ENCODE results near the gene PANK4. TPM values are rescaled to one million over a fixed set of nuclear protein-coding genes. Genes with fewer than 3 reads are reported as not detected.

Gene PANK4
- 8.1 and 8.3 TPM in 2 replicates for polyA plus RNA-seq (2011; rRNA removed)
- polyA plus RNA-seq (2012; cell fraction: cytosol; rRNA removed), result 14.2 and 14.9 TPM in 2 replicates
- polyA plus RNA-seq (2012; cell fraction: nucleus; rRNA removed), result 61.3 and 73.3 TPM in 2 replicates
- polyA plus RNA-seq (2017; fragmentation: RNase III; extraction: RNeasy Plus Mini Kit Qiagen cat#74134 plus additional on column Dnase treatment), result 13.4 to 16.1 TPM (median 13.8 TPM) in 3 replicates
- 13.1 and 27.0 TPM in 2 replicates for polyA minus RNA-seq (2011; rRNA and poly(A)+ RNA removed)

DNA sequence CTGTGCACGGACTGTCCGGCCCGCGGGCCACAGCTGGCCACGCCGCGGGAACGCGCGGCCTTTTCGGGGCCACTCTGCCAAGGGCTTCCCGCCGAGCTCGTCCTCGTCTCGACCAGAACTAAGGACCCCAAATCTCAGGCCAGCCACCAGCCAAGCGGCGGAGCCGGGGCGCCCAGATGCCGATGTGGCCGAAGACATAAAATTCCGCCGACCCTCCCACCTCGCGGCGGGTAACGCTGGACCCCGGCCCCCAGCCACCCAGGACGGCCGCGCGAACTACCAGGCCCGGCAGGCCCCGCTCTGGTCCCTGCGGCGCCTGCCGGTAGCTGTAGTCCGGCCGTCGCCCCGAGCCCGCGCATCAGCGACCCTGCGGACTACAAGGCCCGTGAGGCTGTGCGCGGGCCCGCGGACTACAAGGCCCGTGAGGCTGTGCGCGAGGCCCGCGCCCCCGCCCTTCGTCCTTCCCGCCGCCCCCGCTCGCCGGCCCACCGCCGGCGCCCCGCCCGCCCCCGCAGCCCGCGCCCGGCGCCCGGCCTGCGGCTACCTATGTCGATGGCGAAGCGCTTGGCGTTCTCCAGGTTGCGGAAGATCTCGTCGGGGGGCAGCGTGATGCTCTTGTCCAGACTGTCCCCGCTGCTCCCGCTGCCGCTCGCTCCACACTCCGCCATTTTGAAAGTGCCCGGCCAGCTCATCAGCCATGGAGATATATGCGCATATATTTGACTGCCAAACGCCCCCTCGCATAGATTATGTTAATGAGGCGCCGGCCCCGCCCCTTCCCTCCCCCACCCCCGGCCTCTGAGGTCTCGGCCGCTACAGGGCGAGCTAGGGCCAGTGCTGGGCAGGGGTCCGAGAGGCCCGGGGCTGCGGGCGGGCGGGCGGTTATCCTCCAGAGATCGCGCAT, at the start of gene PANK4:
PANK4 (minus strand) TSS at position 677 of the 904 bp plus-strand sequence; CDS start at position 668, 9 bp downstream.
- peak within 1 kb of the TSS; percentile 94 to 99 for H3K27ac ChIP-seq
- DNase-seq (ENCODE audit: low read depth in 1 of 2, low spot score in 1 of 2) (peak; percentile 80 to 93), ATAC-seq (peak; percentile 94 to 96), FAIRE-seq (no peak)
- H3K9me3 ChIP-seq, result no peaks in the 10 kb centered on the region
- 6% methylated on average over 9 of the region's 107 CpGs for WGBS (ENCODE audit: missing lambda C conversion rate)
- TF ChIP-seq, protein P1, sequence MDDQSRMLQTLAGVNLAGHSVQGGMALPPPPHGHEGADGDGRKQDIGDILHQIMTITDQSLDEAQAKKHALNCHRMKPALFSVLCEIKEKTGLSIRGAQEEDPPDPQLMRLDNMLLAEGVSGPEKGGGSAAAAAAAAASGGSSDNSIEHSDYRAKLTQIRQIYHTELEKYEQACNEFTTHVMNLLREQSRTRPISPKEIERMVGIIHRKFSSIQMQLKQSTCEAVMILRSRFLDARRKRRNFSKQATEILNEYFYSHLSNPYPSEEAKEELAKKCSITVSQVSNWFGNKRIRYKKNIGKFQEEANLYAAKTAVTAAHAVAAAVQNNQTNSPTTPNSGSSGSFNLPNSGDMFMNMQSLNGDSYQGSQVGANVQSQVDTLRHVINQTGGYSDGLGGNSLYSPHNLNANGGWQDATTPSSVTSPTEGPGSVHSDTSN (IDR thresholded peaks at IDR 0.05), result 0 out of 2 replicates have a peak, but pooled peaks have one; percentile 33
- TF ChIP-seq KDM5A (IDR thresholded peaks at IDR 0.05) (peak; percentile 34; the same call in 1 of the 2 replicates), NFE2L2 (conservative IDR thresholded peaks at IDR 0.05; ENCODE audit: low read length) (no peak), POLR2A (IDR thresholded peaks at IDR 0.05; ENCODE audit: low read length) (peak; percentile 55), CHD4 (IDR thresholded peaks at IDR 0.05; ENCODE audit: borderline replicate concordance) (no peak), JUN (IDR thresholded peaks at IDR 0.05) (peak in 1 of 2 experiments; percentile 70; a peak in 4 of 5 replicates)
- TF ChIP-seq, protein P2, sequence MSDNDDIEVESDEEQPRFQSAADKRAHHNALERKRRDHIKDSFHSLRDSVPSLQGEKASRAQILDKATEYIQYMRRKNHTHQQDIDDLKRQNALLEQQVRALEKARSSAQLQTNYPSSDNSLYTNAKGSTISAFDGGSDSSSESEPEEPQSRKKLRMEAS (IDR thresholded peaks at IDR 0.05), result 0 out of 2 replicates have a peak, but pooled peaks have one; percentile 21
- CTCF ChIA-PET, result interaction anchor here (0.6 to 2.7 kb wide), 6 partner anchors 9 to 111 kb away, joined by 3 to 6 read pairs (median 4); no protein-coding TSS in a partner anchor
- H3K4me2 ChIP-seq, result peak within 1 kb of the TSS; percentile 89
- peaks cover 34% of the 10 kb centered on the region for H3K4me1 ChIP-seq
- POLR2A ChIA-PET, result interaction anchor here (0.5 to 1.9 kb wide), 4 partner anchors 20 to 1329 kb away, joined by 3 to 13 read pairs (median 4); no protein-coding TSS in a partner anchor
- H3K4me3 ChIP-seq, result peak within 1 kb of the TSS; percentile 84

DNA sequence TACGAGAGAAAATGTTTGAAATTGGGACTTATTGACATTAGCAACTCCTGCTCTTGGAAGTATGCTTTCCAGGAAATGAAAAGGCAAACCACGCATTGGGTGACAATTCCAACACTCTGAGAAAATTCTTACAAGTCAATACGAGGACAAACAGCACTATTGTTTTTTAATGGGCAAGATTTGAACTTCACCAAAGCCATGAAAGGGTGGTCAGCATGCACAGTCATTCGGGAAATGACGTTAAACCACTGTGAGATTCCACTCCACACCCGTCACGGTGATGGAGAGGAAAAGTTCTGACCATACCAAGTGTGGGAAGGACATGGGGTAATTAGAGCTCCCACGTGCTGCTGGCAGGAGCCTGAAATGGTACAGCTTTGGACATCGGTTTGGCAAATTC, 48.0 kb upstream of the PANK4 start:
- 51% methylated on average over 9 of the region's 9 CpGs for WGBS (ENCODE audit: missing lambda C conversion rate)
- H3K4me1 ChIP-seq, result no peaks in the 10 kb centered on the region
- DNase-seq (ENCODE audit: low read depth in 1 of 2, low spot score in 1 of 2), result no peak
- peaks cover 4% of the 10 kb centered on the region; the same call in 1 of the 3 replicates for H3K9me3 ChIP-seq
- ATAC-seq, result no peak
- H3K4me3 ChIP-seq, result no peak overlapping the region
- H3K4me2 ChIP-seq, result no peak overlapping the region
- ChIA-PET POLR2A (no interaction called here), CTCF (interaction anchor here (1.3 kb wide), 1 partner anchor 10 kb away, joined by 5 read pairs; no protein-coding TSS in a partner anchor)
- TF ChIP-seq FOSL2 (IDR thresholded peaks at IDR 0.05) (no peak), FOSL2 (CRISPR knock-in tag; IDR thresholded peaks at IDR 0.05) (no peak), MYC (IDR thresholded peaks at IDR 0.05; ENCODE audit: borderline replicate concordance, low read length) (no peak), RFX5 (IDR thresholded peaks at IDR 0.05) (no peak), HDAC2 (IDR thresholded peaks at IDR 0.05) (no peak), ZNF302 (CRISPR knock-in tag; IDR thresholded peaks at IDR 0.05) (no peak), RCOR1 (IDR thresholded peaks at IDR 0.05; ENCODE audit: low read depth, low read length) (no peak), NFE2L2 (conservative IDR thresholded peaks at IDR 0.05; ENCODE audit: low read length) (no peak), HOXB13 (CRISPR knock-in tag; IDR thresholded peaks at IDR 0.05; ENCODE audit: low read depth) (no peak), ZFP36 (IDR thresholded peaks at IDR 0.05; ENCODE audit: borderline replicate concordance, partially characterized antibody) (no peak), BHLHE40 (IDR thresholded peaks at IDR 0.05; ENCODE audit: low read depth, low read length) (no peak), ZSCAN20 (CRISPR knock-in tag; IDR thresholded peaks at IDR 0.05) (no peak), TP53 (CRISPR knock-in tag; IDR thresholded peaks at IDR 0.05) (no peak), KDM1A (IDR thresholded peaks at IDR 0.05; ENCODE audit: low read depth) (no peak), PHF8 (IDR thresholded peaks at IDR 0.05; ENCODE audit: borderline replicate concordance, low read depth) (no peak), CBX2 (IDR thresholded peaks at IDR 0.05; ENCODE audit: borderline replicate concordance, low read depth) (no peak)
- TF ChIP-seq, protein P3, sequence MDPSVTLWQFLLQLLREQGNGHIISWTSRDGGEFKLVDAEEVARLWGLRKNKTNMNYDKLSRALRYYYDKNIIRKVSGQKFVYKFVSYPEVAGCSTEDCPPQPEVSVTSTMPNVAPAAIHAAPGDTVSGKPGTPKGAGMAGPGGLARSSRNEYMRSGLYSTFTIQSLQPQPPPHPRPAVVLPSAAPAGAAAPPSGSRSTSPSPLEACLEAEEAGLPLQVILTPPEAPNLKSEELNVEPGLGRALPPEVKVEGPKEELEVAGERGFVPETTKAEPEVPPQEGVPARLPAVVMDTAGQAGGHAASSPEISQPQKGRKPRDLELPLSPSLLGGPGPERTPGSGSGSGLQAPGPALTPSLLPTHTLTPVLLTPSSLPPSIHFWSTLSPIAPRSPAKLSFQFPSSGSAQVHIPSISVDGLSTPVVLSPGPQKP (IDR thresholded peaks at IDR 0.05; ENCODE audit: low read depth, low read length), result no peak
- TF ChIP-seq, protein P1 (IDR thresholded peaks at IDR 0.05), result no peak
- TF ChIP-seq, protein P2 (IDR thresholded peaks at IDR 0.05), result no peak
- no peak for FAIRE-seq
- H3K27ac ChIP-seq, result no peak overlapping the region

Data from A549 (cell line).